Cardiac fibroblast (primary cell): ENCODE measurements around the gene PARVG.

ENCODE experiments used
- DNase-seq, 2 donors: peaks; one replicate each; pipeline versions ENCODE4 v3.0.0 to v3.0.0-alpha.2; 2010; ENCODE audit warnings: low read depth in 2 of 2
- H3K4me3 ChIP-seq, 2 donors: replicated peaks in 1 of 2; 1 replicate in 1 of 2; 2 replicates in 1 of 2; pipeline ENCODE4 v1.5.1; 2011; ENCODE audit warnings: low read depth in 2 of 2, low read length in 2 of 2, mild to moderate bottlenecking in 2 of 2, moderate library complexity in 1 of 2
- TF ChIP-seq, protein P1 (sequence below): IDR thresholded peaks from one replicate; pipeline ENCODE4 v1.5.1; 2011; ENCODE audit warnings: low read depth, mild to moderate bottlenecking, low read length, inconsistent platforms

PARVG gene

DNA sequence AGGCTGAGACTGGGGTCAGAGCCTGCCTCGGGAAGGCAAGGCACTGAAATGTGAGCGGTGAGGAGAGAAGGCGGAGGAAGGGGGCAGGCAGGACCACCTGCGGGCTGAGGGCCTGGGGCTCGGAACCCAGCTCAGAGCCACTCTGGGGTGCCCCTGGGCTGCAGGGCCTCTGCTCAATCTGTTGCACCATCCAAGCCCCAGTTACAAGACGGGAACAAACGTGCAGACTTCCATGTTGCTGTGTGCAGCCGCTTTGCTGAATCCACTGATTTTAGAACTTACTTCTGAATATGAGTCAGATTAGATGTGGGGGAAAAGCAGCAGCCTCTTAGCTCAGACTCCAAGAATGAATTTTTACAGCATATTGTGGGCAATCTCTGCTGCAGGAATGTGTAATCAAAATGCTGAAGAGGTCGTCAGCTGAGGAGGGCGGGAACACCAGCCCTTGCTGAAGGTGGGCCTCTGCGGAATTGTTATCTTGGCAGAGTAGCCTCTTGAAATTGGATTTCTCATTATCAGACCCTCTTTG, 21.6 kb downstream of the PARVG start:
- no peak overlapping the region for H3K4me3 ChIP-seq
- TF ChIP-seq, protein P1, sequence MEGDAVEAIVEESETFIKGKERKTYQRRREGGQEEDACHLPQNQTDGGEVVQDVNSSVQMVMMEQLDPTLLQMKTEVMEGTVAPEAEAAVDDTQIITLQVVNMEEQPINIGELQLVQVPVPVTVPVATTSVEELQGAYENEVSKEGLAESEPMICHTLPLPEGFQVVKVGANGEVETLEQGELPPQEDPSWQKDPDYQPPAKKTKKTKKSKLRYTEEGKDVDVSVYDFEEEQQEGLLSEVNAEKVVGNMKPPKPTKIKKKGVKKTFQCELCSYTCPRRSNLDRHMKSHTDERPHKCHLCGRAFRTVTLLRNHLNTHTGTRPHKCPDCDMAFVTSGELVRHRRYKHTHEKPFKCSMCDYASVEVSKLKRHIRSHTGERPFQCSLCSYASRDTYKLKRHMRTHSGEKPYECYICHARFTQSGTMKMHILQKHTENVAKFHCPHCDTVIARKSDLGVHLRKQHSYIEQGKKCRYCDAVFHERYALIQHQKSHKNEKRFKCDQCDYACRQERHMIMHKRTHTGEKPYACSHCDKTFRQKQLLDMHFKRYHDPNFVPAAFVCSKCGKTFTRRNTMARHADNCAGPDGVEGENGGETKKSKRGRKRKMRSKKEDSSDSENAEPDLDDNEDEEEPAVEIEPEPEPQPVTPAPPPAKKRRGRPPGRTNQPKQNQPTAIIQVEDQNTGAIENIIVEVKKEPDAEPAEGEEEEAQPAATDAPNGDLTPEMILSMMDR: no peak
- DNase-seq: peak; percentile 57 to 72

- TF ChIP-seq, protein P1: no peak
- no peak overlapping the region for H3K4me3 ChIP-seq
- no peak for DNase-seq
Measured at GRCh38 chr22:44203203-44203602, 22.5 kb downstream of the PARVG start.

GRCh38 chr22:44204739-44205515, 24.2 kb downstream of the PARVG start:
- DNase-seq: no peak
- TF ChIP-seq, protein P1: no peak
- H3K4me3 ChIP-seq: no peak overlapping the region

GRCh38 chr22:44205516-44206329, 25.0 kb downstream of the PARVG start:
- TF ChIP-seq, protein P1: no peak
- H3K4me3 ChIP-seq: no peak overlapping the region
- no peak for DNase-seq

GRCh38 chr22:44206330-44206645, 25.6 kb downstream of the PARVG start:
- H3K4me3 ChIP-seq: no peak overlapping the region
- TF ChIP-seq, protein P1: no peak
- no peak for DNase-seq

- H3K4me3 ChIP-seq: no peak overlapping the region
- no peak for DNase-seq
- TF ChIP-seq, protein P1: no peak
Measured at GRCh38 chr22:44206696-44207095, 26.0 kb downstream of the PARVG start.
